GM12878 (cell line): ENCODE data around the gene SEL1L3. TPM values are rescaled to one million over a fixed set of nuclear protein-coding genes. Genes with fewer than 3 reads are reported as not detected.

Experiments
- ATAC-seq: fragments of 200-7000 bp; cut with Tn5 transposase; 3 replicates; pipeline ENCODE4 v1.9.1; 2020; ENCODE audit warnings: mild to moderate bottlenecking, moderate library complexity
- BruUV-seq: library from RNA; stranded (reverse); fragments of 400-500 nt; replicated peaks from 2 replicates; lab custom pipeline; 2021; lab: Mats Ljungman, UMichigan
- CTCF ChIA-PET: fragments of 300-600 bp; sonication (Branson Sonifier 250); formaldehyde crosslinking; extraction: SDS; loops from one replicate; lab custom pipeline; 2021; ENCODE audit warnings: inconsistent platforms; lab: Yijun Ruan, JAX
- POLR2A ChIA-PET: fragments of 350-600 bp; formaldehyde crosslinking; extraction: SDS; loops from one replicate; lab custom pipeline; 2021; ENCODE audit warnings: inconsistent platforms; lab: Charles Lee
- RAD21 ChIA-PET: fragments of 300-600 bp; sonication (Branson Sonifier 250); formaldehyde crosslinking; loops from one replicate; lab custom pipeline; 2023; ENCODE audit warnings: antibody characterized with exemption; ENCODE audit not compliant: unreplicated experiment; lab: Charles Lee
- SMC1A ChIA-PET: fragments of 300-600 bp; sonication (Branson Sonifier 250); formaldehyde crosslinking; loops from one replicate; lab custom pipeline; 2023; ENCODE audit not compliant: unreplicated experiment, uncharacterized antibody; lab: Charles Lee
- DNase-seq: peaks from one replicate; pipeline ENCODE4 v3.0.0-alpha.2; 2011; ENCODE audit warnings: low read depth, low spot score
- FAIRE-seq: peaks from 3 replicates; lab custom pipeline; 2011; peaks lifted over from hg19 to GRCh38; lab: Jason Lieb, UNC
- H2AFZ ChIP-seq: 2 replicates; pipeline ENCODE4 v1.6.0; 2011; ENCODE audit warnings: low read depth, low read length, control low read depth; ENCODE audit not compliant: control insufficient read depth
- H3K27ac ChIP-seq: 2 replicates; pipeline ENCODE4 v1.5.1; 2011; ENCODE audit warnings: control low read depth; ENCODE audit not compliant: control insufficient read depth, insufficient read depth
- H3K27me3 ChIP-seq, 2 experiments: replicated peaks in 1 of 2; 2 replicates each; pipeline versions ENCODE4 v1.6.0 to v1.6.1; 2011; ENCODE audit warnings: low read length in 1 of 2; ENCODE audit not compliant: control insufficient read depth in 2 of 2, insufficient read depth in 2 of 2
- H3K36me3 ChIP-seq, 2 experiments: 2 replicates each; pipeline ENCODE4 v1.5.1; 2011; ENCODE audit warnings: low read length in 1 of 2; ENCODE audit not compliant: control insufficient read depth in 2 of 2, insufficient read depth in 2 of 2
- H3K4me1 ChIP-seq: 2 replicates; pipeline ENCODE4 v1.6.1; 2011; ENCODE audit warnings: mild to moderate bottlenecking, low read length, moderate library complexity, mixed read lengths; ENCODE audit not compliant: control insufficient read depth, insufficient read depth
- H3K4me2 ChIP-seq: 2 replicates; pipeline ENCODE4 v1.6.0; 2011; ENCODE audit warnings: control low read depth; ENCODE audit not compliant: control insufficient read depth, insufficient read depth
- H3K4me3 ChIP-seq: fragments of 200-600 bp; sonication (generic); 2 replicates; pipeline ENCODE4 v1.5.1; 2016
- H3K79me2 ChIP-seq: 2 replicates; pipeline ENCODE4 v1.6.0; 2011; ENCODE audit warnings: low read length; ENCODE audit not compliant: control insufficient read depth, insufficient read depth
- H3K9ac ChIP-seq: 2 replicates; pipeline ENCODE4 v1.8.0; 2011; ENCODE audit warnings: low read length, control low read depth, mixed read lengths; ENCODE audit not compliant: control insufficient read depth, insufficient read depth
- H3K9me3 ChIP-seq: replicated peaks from 3 replicates; pipeline ENCODE4 v1.5.1; 2011; ENCODE audit warnings: mild to moderate bottlenecking, low read length; ENCODE audit not compliant: control insufficient read depth, insufficient read depth
- H4K20me1 ChIP-seq: 2 replicates; pipeline ENCODE4 v1.6.0; 2011; ENCODE audit not compliant: control insufficient read depth, insufficient read depth
- CEBPZ ChIP-seq: fragments of 150-350 bp; IDR thresholded peaks from 2 replicates; pipeline ENCODE4 v1.6.1; 2016; ENCODE audit warnings: low read depth, low read length
- ELK1 ChIP-seq: IDR thresholded peaks from 2 replicates; pipeline ENCODE4 v1.6.1; 2012; ENCODE audit warnings: low read depth, low read length, improper control_type of control experiment
- NFYA ChIP-seq: IDR thresholded peaks from 2 replicates; pipeline ENCODE4 v1.6.1; 2011; ENCODE audit warnings: low read depth, mild to moderate bottlenecking, low read length, improper control_type of control experiment, borderline replicate concordance
- NFYB ChIP-seq: IDR thresholded peaks from 2 replicates; pipeline ENCODE4 v1.6.1; 2011; ENCODE audit warnings: low read depth, mild to moderate bottlenecking, low read length, improper control_type of control experiment, moderate library complexity; ENCODE audit not compliant: insufficient read depth
- PAX8 ChIP-seq: fragments of 450-650 bp; IDR thresholded peaks from 2 replicates; pipeline ENCODE4 v1.6.1; 2017; ENCODE audit warnings: mild to moderate bottlenecking, moderate library complexity
- RBBP5 ChIP-seq: fragments of 200-600 bp; sonication (generic); conservative IDR thresholded peaks from 2 replicates; pipeline ENCODE4 v1.6.1; 2016
- RUNX3 ChIP-seq: IDR thresholded peaks from 2 replicates; pipeline ENCODE4 v1.6.1; 2012; ENCODE audit warnings: low read length, inconsistent platforms
- SIN3A ChIP-seq: IDR thresholded peaks from 2 replicates; pipeline ENCODE4 v1.6.1; 2012; ENCODE audit warnings: low read depth, low read length, improper control_type of control experiment
- SREBF2 ChIP-seq: IDR thresholded peaks from 2 replicates; pipeline ENCODE4 v1.6.1; 2012; ENCODE audit warnings: mild to moderate bottlenecking, low read length
- WRNIP1 ChIP-seq: IDR thresholded peaks from 2 replicates; pipeline ENCODE4 v1.6.1; 2011; ENCODE audit warnings: low read depth, low read length, improper control_type of control experiment, borderline replicate concordance
- ZNF24 ChIP-seq: fragments of 450-650 bp; IDR thresholded peaks from 2 replicates; pipeline ENCODE4 v1.6.1; 2017; ENCODE audit warnings: antibody characterized with exemption, mild to moderate bottlenecking
- WGBS: methylation state at CpG from one replicate; pipeline ENCODE4 v1.1.6; 2016; ENCODE audit warnings: low lambda C conversion rate; ENCODE audit not compliant: insufficient replicate concordance, insufficient coverage; ENCODE audit errors: missing lambda C conversion rate; 5-methylcytosine and 5-hydroxymethylcytosine counted together
- in situ Hi-C: fragments of 300-500 bp; cut with MboI; formaldehyde crosslinking; loops from 9 replicates; pipeline ENCODE4 v1.14.3; 2018; ENCODE audit warnings: mixed read lengths
- intact Hi-C: fragments of 100-400 bp; cut with micrococcal nuclease; formaldehyde crosslinking; loops from one replicate; pipeline ENCODE4 v1.14.2; 2022; ENCODE audit not compliant: unreplicated experiment
- polyA plus RNA-seq, 11 experiments: library from polyadenylated mRNA; depleted of rRNA in 4 of 11; unstranded in 6 of 11; stranded (reverse) in 5 of 11; fragments of >200 nt; fragmentation: Nextera tagmentation in 4 of 11; fragmentation: Illumina TruSeq in 1 of 11; extraction: Ambion mirVana in 4 of 11; extraction: Trizol in 1 of 11; gene quantifications; 1 replicate in 1 of 11; 2 replicates in 10 of 11; pipeline versions ENCODE4 v1.2.1 to v1.2.3, GENCODE V29; 2011 to 2016; ENCODE audit warnings: inconsistent platforms in 2 of 11, missing spikeins in 2 of 11, low read depth in 1 of 11
- total RNA-seq, 4 experiments: library from RNA; depleted of rRNA in 3 of 4; stranded (reverse); fragments of >200 nt in 3 of 4; fragmentation: Illumina TruSeq in 1 of 4; extraction: Trizol in 1 of 4; gene quantifications; 2 replicates each; pipeline versions ENCODE4 v1.2.1 to v1.2.3, GENCODE V29; 2013 to 2021
- TF ChIP-seq, protein P1 (sequence below): fragments of 450-650 bp; IDR thresholded peaks from 2 replicates; pipeline ENCODE4 v1.6.1; 2016; ENCODE audit warnings: mild to moderate bottlenecking

The SEL1L3 gene
- total and polyA plus RNA-seq, 10 of the 15 experiments (the other 5 are each of a cell fraction or from before 2014, with no cell fraction given): 20.4 to 82.2 (median 47.3) TPM

DNA sequence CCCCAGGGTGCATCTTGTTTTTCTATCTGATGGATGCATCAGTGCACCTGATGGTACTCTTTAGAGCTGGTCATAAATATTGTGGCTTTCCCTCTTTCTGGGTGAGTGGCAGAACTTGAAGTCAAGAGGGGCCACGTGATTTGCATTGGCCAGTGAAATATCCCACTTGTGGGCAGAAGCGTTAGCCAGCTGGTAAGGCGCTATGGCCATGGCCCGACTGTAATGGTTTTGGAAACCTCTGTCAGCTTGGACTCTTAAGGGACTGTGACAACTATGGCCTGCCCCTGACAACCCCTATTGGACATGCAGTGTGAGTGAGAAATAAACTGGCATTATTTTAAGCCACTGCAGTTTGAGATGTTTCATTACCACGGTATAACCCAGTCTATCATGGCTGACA lies 72.8 kb downstream of the SEL1L3 start:
- Histone ChIP-seq H2AFZ (no peak overlapping the region), H3K4me1 (no peaks in the 10 kb centered on the region), H3K27ac (no peak overlapping the region), H3K36me3 (peaks cover 0 to 4% of the 10 kb centered on the region in 2 experiments; a peak in 1 of 4 replicates), H3K4me2 (no peak overlapping the region), H3K27me3 (no peaks in the 10 kb centered on the region), H3K79me2 (no peaks in the 10 kb centered on the region), H3K9me3 (no peaks in the 10 kb centered on the region), H3K4me3 (no peak overlapping the region), H3K9ac (no peak overlapping the region), H4K20me1 (no peaks in the 10 kb centered on the region)
- BruUV-seq: no TSS peak
- ChIA-PET CTCF (interaction anchor here (1.2 kb wide), 1 partner anchor 22 kb away, joined by 4 read pairs; no protein-coding TSS in a partner anchor), SMC1A (no interaction called here), RAD21 (interaction anchor here (0.9 kb wide), 1 partner anchor 61 kb away, joined by 3 read pairs; no protein-coding TSS in a partner anchor), POLR2A (no interaction called here)
- in situ Hi-C loops: no loop called here
- no peak for FAIRE-seq
- WGBS: 24% methylated on average over 5 of the region's 5 CpGs
- intact Hi-C loops: no loop called here
- DNase-seq: no peak
- no peak for ATAC-seq
- no peak for TF ChIP-seq PAX8
- no peak for TF ChIP-seq RBBP5
- TF ChIP-seq, protein P1, sequence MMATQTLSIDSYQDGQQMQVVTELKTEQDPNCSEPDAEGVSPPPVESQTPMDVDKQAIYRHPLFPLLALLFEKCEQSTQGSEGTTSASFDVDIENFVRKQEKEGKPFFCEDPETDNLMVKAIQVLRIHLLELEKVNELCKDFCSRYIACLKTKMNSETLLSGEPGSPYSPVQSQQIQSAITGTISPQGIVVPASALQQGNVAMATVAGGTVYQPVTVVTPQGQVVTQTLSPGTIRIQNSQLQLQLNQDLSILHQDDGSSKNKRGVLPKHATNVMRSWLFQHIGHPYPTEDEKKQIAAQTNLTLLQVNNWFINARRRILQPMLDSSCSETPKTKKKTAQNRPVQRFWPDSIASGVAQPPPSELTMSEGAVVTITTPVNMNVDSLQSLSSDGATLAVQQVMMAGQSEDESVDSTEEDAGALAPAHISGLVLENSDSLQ: no peak
- TF ChIP-seq SIN3A: no peak
- TF ChIP-seq NFYB: no peak
- TF ChIP-seq SREBF2: no peak
- TF ChIP-seq ZNF24: no peak
- TF ChIP-seq RUNX3: no peak
- TF ChIP-seq NFYA: no peak
- no peak for TF ChIP-seq WRNIP1
- no peak for TF ChIP-seq ELK1
- no peak for TF ChIP-seq CEBPZ
